Astrocyte of the spinal cord (primary cell): ENCODE measurements around the gene ACBD5.
"Not testable (repeated sequence)": the region's sequence is repeated elsewhere in the genome, so short reads cannot be mapped to it uniquely, and the experiment has no call there.

Source experiments
- DNase-seq: peaks from one replicate; pipeline ENCODE4 v3.0.0; 2011; ENCODE audit warnings: low read depth, low spot score
- H3K4me3 ChIP-seq: 2 replicates; pipeline ENCODE4 v1.5.1; 2011; ENCODE audit warnings: low read depth, mild to moderate bottlenecking, low read length, moderate library complexity
- in situ Hi-C: cut with HindIII; loops from 2 replicates; pipeline ENCODE4 v1.10.0; 2017; ENCODE audit warnings: low sequenced_read_pairs
- TF ChIP-seq, protein P1 (sequence below): IDR thresholded peaks from 2 replicates; pipeline ENCODE4 v1.5.1; 2012; ENCODE audit warnings: low read depth, mild to moderate bottlenecking, low read length, inconsistent platforms

ACBD5 gene, protein sequence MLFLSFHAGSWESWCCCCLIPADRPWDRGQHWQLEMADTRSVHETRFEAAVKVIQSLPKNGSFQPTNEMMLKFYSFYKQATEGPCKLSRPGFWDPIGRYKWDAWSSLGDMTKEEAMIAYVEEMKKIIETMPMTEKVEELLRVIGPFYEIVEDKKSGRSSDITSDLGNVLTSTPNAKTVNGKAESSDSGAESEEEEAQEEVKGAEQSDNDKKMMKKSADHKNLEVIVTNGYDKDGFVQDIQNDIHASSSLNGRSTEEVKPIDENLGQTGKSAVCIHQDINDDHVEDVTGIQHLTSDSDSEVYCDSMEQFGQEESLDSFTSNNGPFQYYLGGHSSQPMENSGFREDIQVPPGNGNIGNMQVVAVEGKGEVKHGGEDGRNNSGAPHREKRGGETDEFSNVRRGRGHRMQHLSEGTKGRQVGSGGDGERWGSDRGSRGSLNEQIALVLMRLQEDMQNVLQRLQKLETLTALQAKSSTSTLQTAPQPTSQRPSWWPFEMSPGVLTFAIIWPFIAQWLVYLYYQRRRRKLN

DNA sequence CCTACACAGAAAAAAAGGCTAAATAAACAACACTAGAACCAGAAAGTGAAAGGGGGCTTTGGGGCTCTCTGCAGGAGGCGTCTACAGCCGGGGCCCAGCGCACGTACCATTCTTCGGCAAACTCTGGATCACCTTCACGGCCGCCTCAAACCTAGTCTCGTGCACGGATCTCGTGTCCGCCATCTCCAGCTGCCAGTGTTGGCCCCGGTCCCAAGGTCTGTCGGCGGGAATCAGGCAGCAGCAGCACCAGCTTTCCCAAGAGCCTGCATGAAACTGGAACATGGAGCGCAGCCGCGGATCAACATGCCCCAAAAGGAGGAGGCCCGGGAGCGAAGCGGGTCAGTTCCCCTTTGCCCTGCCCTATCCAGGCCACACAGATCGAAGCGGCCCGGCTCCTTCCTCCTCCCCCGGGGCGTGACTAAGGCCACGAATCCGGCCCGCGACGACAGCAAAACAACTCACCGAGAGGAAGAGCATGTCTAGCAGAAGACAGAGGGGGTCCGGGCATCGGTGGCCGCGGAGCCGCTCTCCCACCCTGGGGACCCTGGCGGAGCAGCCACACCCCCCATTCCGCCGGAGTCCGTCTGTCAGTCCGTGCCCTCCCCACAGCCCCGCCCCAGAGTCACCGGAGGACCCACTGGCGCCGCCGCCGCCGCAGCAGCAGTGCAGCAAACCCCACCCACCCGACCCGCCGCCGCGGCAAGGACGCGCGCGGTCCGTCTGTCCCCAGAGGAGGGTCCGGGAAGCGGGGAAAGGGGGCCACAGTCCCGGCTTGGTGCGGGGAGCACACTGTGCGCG is at the start of gene ACBD5:
TSS of gene ACBD5 (minus strand) at position 586 of the 798 bp plus-strand sequence. CDS start at position 477, 109 bp downstream.
- TF ChIP-seq, protein P1, sequence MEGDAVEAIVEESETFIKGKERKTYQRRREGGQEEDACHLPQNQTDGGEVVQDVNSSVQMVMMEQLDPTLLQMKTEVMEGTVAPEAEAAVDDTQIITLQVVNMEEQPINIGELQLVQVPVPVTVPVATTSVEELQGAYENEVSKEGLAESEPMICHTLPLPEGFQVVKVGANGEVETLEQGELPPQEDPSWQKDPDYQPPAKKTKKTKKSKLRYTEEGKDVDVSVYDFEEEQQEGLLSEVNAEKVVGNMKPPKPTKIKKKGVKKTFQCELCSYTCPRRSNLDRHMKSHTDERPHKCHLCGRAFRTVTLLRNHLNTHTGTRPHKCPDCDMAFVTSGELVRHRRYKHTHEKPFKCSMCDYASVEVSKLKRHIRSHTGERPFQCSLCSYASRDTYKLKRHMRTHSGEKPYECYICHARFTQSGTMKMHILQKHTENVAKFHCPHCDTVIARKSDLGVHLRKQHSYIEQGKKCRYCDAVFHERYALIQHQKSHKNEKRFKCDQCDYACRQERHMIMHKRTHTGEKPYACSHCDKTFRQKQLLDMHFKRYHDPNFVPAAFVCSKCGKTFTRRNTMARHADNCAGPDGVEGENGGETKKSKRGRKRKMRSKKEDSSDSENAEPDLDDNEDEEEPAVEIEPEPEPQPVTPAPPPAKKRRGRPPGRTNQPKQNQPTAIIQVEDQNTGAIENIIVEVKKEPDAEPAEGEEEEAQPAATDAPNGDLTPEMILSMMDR: no peak
- peak within 1 kb of the TSS; percentile 84 for H3K4me3 ChIP-seq
- DNase-seq: peak; percentile 70
- in situ Hi-C loops: no loop called here

DNA sequence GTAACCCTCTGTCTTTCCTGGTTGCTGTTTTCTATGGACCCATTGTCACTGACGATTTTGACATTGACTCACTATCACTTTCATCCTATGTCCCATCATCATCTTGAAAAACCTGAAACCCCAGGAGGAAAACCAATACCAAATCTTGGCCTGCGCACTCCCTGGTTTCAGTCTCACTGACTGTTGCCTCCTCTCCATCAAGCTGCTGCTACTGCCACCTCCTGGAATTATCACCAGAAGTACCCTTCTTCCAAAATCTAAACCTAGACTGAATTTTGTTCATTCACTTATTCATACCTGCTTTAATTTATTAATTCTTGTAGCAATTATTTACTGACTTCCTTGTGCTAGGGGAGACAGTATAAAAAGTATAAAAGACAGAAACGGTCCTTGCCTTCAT is 44.5 kb upstream of the ACBD5 start:
- in situ Hi-C loops: no loop called here
- H3K4me3 ChIP-seq: no peak overlapping the region
- TF ChIP-seq, protein P1: peak; percentile 22
- peak; percentile 5 for DNase-seq

DNA sequence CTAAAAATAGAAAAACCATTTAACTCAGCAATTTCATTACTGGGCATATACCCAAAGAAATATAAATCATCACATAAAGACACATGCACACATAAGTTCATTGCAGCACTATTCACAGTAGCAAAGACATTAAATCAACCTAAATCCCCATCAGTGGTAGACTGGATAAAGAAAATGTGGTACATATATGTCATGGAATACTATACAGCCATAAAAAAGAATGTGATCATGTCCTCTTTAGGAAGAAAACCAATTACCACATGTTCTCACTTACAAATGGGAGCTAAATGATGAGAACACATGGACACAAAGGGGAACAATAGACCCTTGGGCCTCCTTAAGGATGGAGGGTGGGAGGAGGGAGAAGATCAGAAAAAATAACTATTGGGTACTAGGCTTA is 36.0 kb upstream of the ACBD5 start:
- DNase-seq: no peak
- H3K4me3 ChIP-seq: no peak overlapping the region
- TF ChIP-seq, protein P1: no peak
- in situ Hi-C loops: no loop called here

DNA sequence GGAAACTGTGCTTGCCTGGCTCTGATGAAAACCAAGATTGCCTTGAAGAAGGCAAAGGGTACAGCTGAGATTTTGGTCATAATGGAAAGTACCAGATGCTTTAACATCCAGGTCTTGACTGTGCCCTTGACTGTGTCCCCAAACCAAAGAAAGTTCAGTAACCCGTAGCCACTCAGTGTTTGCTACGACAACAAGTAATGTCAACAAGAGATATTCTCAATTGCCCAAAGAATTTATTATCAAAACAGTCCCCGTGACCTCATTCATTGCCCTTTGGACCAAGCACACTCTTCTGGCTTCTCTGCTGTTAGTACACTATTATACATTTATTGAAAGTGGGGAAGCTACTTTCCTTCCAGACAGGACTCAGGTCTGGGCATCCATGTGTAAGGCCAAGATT is 25.4 kb upstream of the ACBD5 start:
- H3K4me3 ChIP-seq, DNase-seq, in situ Hi-C loops: not testable (repeated sequence)

DNA sequence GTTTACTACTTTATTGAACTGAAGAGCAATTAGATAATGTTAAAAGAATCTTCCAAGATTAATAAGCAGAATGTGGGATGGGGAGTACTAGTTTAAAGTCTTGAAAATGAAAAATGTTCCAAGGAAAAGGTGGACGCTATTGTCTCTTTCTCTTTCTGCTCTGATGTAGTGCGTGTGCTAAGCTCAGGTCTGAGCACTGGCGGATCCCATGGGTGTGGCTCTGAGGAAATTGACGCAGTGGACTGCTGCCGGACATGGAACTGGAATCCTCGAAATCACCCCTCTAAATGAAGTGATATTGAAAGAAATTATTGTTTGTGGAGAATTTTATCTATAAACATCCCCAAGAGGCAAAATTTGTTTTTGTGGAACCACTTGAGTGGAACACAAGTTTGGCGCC is 22.2 kb upstream of the ACBD5 start:
- in situ Hi-C loops, DNase-seq, H3K4me3 ChIP-seq: not testable (repeated sequence)

DNA sequence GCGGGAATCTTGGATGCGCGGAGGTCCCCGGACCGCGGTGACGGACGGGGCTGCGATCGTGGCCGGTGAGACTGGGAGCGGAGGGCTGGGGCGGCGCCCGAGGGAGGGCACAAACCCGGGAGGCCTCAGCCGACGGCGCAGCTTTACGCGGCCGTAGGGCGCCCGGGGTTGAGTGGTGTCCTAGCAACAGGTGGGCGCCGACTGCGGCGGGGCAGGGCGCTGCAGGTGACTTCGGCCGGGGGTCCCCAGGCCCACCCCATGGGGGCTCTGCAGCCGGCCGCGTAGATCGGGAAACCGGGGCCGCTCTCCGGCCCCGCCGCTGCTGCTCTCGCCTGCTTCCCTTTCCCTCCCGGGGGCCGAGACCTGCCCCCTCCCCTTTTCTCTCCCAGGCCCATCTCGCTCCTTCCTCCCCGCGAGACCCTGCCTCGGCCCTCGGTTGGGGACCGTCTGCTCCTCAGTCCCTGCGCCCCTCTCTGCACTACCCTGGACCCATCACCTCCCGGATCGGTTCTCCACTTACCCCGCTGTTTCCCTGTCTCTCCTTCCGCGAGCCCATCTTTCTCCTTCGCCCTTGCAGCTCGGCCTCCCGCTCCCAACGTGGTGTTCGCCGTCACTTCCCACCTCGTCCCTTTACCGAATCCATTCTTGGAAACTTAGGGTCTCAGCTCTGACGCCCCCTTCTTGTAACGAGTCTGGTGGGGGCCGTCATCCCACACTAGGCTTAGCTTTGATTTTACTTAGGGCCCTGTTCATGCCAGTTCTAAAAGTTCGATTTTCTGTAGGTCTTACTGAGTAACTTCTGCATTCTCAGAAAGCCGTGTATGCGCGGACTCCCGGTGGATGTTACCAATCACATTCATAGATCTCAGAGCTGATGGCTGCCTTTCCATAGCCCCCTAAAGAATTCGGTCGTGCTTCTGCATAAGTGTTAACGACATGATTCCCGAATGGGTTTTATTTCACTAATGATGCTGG is 18.5 kb upstream of the ACBD5 start:
- DNase-seq: no peak
- peak overlapping the region; percentile 43 for H3K4me3 ChIP-seq
- in situ Hi-C loops: no loop called here
- TF ChIP-seq, protein P1: no peak

DNA sequence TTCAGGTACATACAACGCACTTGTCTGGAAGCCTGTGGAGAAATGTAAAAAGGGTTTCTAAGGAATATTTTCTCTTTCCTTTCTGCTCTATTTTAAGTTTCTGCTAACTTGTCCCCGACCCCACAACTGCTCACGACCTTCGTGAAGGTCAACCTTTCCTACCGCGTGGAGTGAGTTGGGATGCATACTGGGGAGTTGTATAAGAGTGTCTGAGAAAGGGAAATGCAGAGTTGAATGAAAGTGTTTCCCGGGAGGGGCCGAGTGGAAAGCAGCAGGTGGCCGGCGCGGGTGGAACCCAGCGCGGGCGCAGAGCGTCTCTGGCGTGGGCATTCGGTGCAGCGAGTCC is 17.9 kb upstream of the ACBD5 start:
- in situ Hi-C loops: no loop called here
- TF ChIP-seq, protein P1: no peak
- peak overlapping the region; percentile 43 for H3K4me3 ChIP-seq
- no peak for DNase-seq
